GM19452 (cell line): Measurements from ENCODE around the gene MAML3.

Source experiments
- ATAC-seq: cut with Tn5 transposase; IDR thresholded peaks from one replicate; pipeline ENCODE4 v1.9.1; 2021; ENCODE audit not compliant: unreplicated experiment

The MAML3 gene

GRCh38 chr4:140080883-140081282 is 73.1 kb downstream of the MAML3 start:
- ATAC-seq, result no peak

- no peak for ATAC-seq
These were observed 75.6 kb downstream of the MAML3 start for GRCh38 chr4:140078366-140078765.

- no peak for ATAC-seq
These were observed 77.7 kb downstream of the MAML3 start for GRCh38 chr4:140076307-140076706.

- ATAC-seq, result peak; percentile 96
These were observed 82.2 kb downstream of the MAML3 start for GRCh38 chr4:140071806-140072205.

GRCh38 chr4:140070973-140071372 is 83.0 kb downstream of the MAML3 start:
- ATAC-seq, result no peak

- no peak for ATAC-seq
These were observed 83.6 kb downstream of the MAML3 start for GRCh38 chr4:140070366-140070765.

- no peak for ATAC-seq
These were observed 84.9 kb downstream of the MAML3 start for GRCh38 chr4:140069066-140069465.

GRCh38 chr4:140068271-140068670 is 85.7 kb downstream of the MAML3 start:
- no peak for ATAC-seq

- ATAC-seq, result no peak
These were observed 87.7 kb downstream of the MAML3 start for GRCh38 chr4:140066031-140066930.

- ATAC-seq, result no peak
These were observed 88.6 kb downstream of the MAML3 start for GRCh38 chr4:140065393-140065792.

- no peak for ATAC-seq
These were observed 92.2 kb downstream of the MAML3 start for GRCh38 chr4:140061659-140062289.

- ATAC-seq, result no peak
These were observed 92.8 kb downstream of the MAML3 start for GRCh38 chr4:140061194-140061593.

GRCh38 chr4:140059159-140059558 is 94.8 kb downstream of the MAML3 start:
- ATAC-seq, result no peak

GRCh38 chr4:140057701-140058100 is 96.3 kb downstream of the MAML3 start:
- ATAC-seq, result no peak

- ATAC-seq, result no peak
These were observed 98.0 kb downstream of the MAML3 start for GRCh38 chr4:140056015-140056414.

GRCh38 chr4:140054861-140055260 is 99.1 kb downstream of the MAML3 start:
- ATAC-seq, result no peak

- no peak for ATAC-seq
These were observed 100.8 kb downstream of the MAML3 start for GRCh38 chr4:140053185-140053584.

- no peak for ATAC-seq
These were observed 101.9 kb downstream of the MAML3 start for GRCh38 chr4:140052050-140052449.

- ATAC-seq, result no peak
These were observed 103.9 kb downstream of the MAML3 start for GRCh38 chr4:140049849-140050637.

- ATAC-seq, result no peak
These were observed 104.7 kb downstream of the MAML3 start for GRCh38 chr4:140049024-140049848.
